Adrenal gland (tissue), 5 donors: Measurements from ENCODE around the gene CARS2.

Experiments used
- CTCF ChIP-seq, 6 experiments: fragments of 450-650 bp in 4 of 6; fragments of 200-600 bp in 2 of 6; sonication (generic) in 1 of 6; IDR thresholded peaks; 1 replicate in 5 of 6; 2 replicates in 1 of 6; pipeline versions ENCODE4 v1.5.1 to v1.8.0; 2016 to 2021; ENCODE audit warnings: antibody characterized with exemption in 6 of 6, mild to moderate bottlenecking in 2 of 6, moderate library complexity in 1 of 6
- POLR2A ChIP-seq, 2 donors: fragments of 450-650 bp; IDR thresholded peaks; one replicate each; pipeline ENCODE4 v1.6.1; 2017; ENCODE audit warnings: antibody characterized with exemption in 2 of 2, mild to moderate bottlenecking in 2 of 2, moderate library complexity in 1 of 2
- donor health status: DM: no; HTN: no; CAD: no.

GRCh38 chr13:110643768-110644421 is 62.0 kb downstream of the CARS2 start:
- TF ChIP-seq POLR2A (IDR thresholded peaks at IDR 0.05) (no peak), CTCF (IDR thresholded peaks at IDR 0.05) (no peak)
